Vagina (tissue), 2 donors: Measurements from ENCODE around the gene CNTROB. TPM values are rescaled to one million over a fixed set of nuclear protein-coding genes. Genes with fewer than 3 reads are reported as not detected.
A peak's percentile ranks its signal among the peaks of the same experiment; 100 is the strongest.

ENCODE experiments used
- DNase-seq, 2 donors: peaks; one replicate each; pipeline ENCODE4 v3.0.0-alpha.2; 2017; ENCODE audit errors: extremely low spot score in 2 of 2
- H3K27ac ChIP-seq: fragments of 200-600 bp; sonication (generic); one replicate; pipeline ENCODE4 v1.5.1; 2019
- H3K27me3 ChIP-seq: fragments of 200-600 bp; sonication (generic); one replicate; pipeline ENCODE4 v1.5.1; 2019
- H3K36me3 ChIP-seq, 2 donors: fragments of 200-600 bp; sonication (generic); one replicate each; pipeline ENCODE4 v1.5.1; 2017 to 2019
- H3K4me1 ChIP-seq: fragments of 200-600 bp; sonication (generic); one replicate; pipeline ENCODE4 v1.5.1; 2019
- H3K4me3 ChIP-seq, 2 donors: fragments of 200-600 bp; sonication (generic); 1 replicate in 1 of 2; 2 replicates in 1 of 2; pipeline ENCODE4 v1.5.1; 2016 to 2019
- H3K9me3 ChIP-seq: fragments of 200-600 bp; sonication (generic); one replicate; pipeline ENCODE4 v1.5.1; 2019
- POLR2A ChIP-seq, 2 donors: fragments of 450-650 bp; IDR thresholded peaks; one replicate each; pipeline ENCODE4 v1.6.1; 2017; ENCODE audit warnings: antibody characterized with exemption in 2 of 2, mild to moderate bottlenecking in 2 of 2, moderate library complexity in 2 of 2
- POLR2AphosphoS5 ChIP-seq, 2 donors: sonication (generic); formaldehyde crosslinking; IDR thresholded peaks; one replicate each; pipeline ENCODE4 v1.9.0; 2017; ENCODE audit warnings: antibody characterized with exemption in 2 of 2, mild to moderate bottlenecking in 2 of 2, low read depth in 1 of 2; ENCODE audit not compliant: insufficient read depth in 1 of 2
- intact Hi-C: fragments of 100-400 bp; cut with DNase I; formaldehyde crosslinking; loops from one replicate; pipeline ENCODE4 v1.15.1; 2023
- total RNA-seq: library from RNA; depleted of rRNA; stranded (reverse); fragments of >200 nt; gene quantifications from one replicate; pipeline ENCODE4 v1.2.3, GENCODE V29; 2016
- TF ChIP-seq, protein P1 (sequence below), 3 experiments: fragments of 450-650 bp in 2 of 3; fragments of 200-600 bp in 1 of 3; sonication (generic) in 1 of 3; IDR thresholded peaks; one replicate each; pipeline ENCODE4 v1.5.1; 2017 to 2019; ENCODE audit warnings: antibody characterized with exemption in 3 of 3, mild to moderate bottlenecking in 2 of 3, moderate library complexity in 2 of 3

CNTROB gene
- total RNA-seq, 1 donor from 2014 or later, result 20.9 TPM

DNA sequence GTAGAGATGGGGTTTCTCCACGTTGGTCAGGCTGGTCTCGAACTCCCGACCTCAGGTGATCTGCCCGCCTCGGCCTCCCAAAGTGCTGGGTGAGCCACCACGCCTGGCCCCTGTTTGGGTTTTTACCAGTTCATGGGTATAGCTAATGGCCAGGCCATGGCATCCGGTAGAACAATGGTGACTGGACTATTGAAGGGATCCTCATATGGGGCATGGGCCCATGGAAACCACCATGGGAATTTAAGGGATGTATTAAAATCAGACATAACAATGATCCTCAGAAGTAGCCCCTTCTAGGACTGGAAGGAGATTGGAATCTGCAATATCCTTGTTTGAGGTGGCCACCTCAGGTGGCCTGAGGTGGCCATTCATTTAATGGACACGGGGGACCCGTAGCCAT is 52.9 kb downstream of the CNTROB start:
- intact Hi-C loops, result loop anchor here (5.0 kb wide), 2 partner anchors 123 to 163 kb away; no protein-coding TSS in a partner anchor
- peaks cover 5% of the 10 kb centered on the region for H3K4me1 ChIP-seq
- TF ChIP-seq POLR2AphosphoS5 (IDR thresholded peaks at IDR 0.05; ENCODE audit: insufficient read depth in 1 of 2, low read depth in 1 of 2) (no peak), POLR2A (IDR thresholded peaks at IDR 0.05) (no peak)
- TF ChIP-seq, protein P1, sequence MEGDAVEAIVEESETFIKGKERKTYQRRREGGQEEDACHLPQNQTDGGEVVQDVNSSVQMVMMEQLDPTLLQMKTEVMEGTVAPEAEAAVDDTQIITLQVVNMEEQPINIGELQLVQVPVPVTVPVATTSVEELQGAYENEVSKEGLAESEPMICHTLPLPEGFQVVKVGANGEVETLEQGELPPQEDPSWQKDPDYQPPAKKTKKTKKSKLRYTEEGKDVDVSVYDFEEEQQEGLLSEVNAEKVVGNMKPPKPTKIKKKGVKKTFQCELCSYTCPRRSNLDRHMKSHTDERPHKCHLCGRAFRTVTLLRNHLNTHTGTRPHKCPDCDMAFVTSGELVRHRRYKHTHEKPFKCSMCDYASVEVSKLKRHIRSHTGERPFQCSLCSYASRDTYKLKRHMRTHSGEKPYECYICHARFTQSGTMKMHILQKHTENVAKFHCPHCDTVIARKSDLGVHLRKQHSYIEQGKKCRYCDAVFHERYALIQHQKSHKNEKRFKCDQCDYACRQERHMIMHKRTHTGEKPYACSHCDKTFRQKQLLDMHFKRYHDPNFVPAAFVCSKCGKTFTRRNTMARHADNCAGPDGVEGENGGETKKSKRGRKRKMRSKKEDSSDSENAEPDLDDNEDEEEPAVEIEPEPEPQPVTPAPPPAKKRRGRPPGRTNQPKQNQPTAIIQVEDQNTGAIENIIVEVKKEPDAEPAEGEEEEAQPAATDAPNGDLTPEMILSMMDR (IDR thresholded peaks at IDR 0.05), result no peak
- H3K27ac ChIP-seq, result no peak overlapping the region
- no peak for DNase-seq
- no peak overlapping the region for H3K4me3 ChIP-seq
- H3K9me3 ChIP-seq, result no peaks in the 10 kb centered on the region
- H3K27me3 ChIP-seq, result no peaks in the 10 kb centered on the region
- H3K36me3 ChIP-seq, result no peaks in the 10 kb centered on the region

DNA sequence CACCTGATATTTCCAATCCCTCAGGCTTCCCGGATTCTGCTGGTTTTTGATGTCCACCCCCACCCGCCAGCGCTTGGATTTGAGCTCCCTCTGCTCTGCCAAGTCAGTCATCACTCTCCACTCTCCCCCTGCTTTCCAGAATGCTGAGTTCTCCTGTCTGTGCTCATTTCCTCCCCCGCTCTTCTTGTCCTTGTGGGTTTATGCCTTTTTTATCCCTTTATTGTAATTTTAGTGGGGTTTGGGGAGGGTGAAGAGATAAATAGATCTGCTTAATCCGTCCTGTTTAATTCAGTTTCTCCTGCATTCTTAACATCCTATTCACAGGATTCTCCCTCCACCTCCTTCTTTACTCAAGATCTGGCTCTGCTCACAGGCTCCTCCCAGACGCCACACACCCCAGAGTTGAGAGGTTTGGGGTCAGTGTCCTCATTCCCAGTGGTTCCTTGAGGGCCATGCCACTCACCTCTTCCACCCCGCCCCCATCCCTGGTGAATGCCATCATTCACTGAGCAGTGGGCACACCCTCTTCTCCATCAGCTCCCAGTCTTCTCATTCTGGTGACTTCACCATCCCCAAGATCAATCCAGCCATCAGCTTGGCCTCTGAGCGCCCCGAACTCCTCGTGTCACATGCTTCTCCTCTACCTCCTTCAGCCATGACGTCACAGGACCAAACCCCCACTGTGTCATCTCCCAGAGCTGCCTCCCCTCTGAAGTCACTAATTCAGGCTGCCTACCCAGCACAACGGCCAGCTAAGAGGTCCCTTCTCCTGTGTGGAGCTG is 55.3 kb downstream of the CNTROB start:
- Histone ChIP-seq H3K4me3 (no peak overlapping the region), H3K36me3 (no peaks in the 10 kb centered on the region), H3K4me1 (peaks cover 10% of the 10 kb centered on the region), H3K27ac (no peak overlapping the region), H3K27me3 (no peaks in the 10 kb centered on the region), H3K9me3 (no peaks in the 10 kb centered on the region)
- no peak for DNase-seq
- TF ChIP-seq, protein P1 (IDR thresholded peaks at IDR 0.05), result no peak
- TF ChIP-seq POLR2A (IDR thresholded peaks at IDR 0.05) (no peak), POLR2AphosphoS5 (IDR thresholded peaks at IDR 0.05; ENCODE audit: insufficient read depth in 1 of 2, low read depth in 1 of 2) (no peak)
- intact Hi-C loops, result loop anchor here (5.0 kb wide), 2 partner anchors 125 to 165 kb away; no protein-coding TSS in a partner anchor

DNA sequence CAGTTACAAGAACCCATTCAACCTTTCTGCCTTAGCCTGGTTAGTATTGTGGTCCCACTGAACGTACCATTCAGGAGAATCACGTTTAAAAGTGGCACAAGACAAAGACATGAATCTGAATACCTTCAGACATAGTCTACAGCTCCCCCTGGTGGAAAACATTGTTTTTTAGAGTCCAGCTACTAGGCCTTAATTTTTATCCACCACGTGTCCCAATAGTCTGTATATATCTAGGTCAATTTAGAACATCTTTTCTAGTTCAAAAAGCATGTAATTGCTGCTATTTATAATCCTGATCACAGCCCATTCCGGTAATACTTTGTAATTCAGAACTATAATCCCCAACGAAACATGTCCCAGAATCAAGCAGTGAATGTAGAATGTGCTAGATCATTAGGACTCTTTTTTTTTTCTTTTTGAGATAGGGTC is 56.8 kb downstream of the CNTROB start:
- Histone ChIP-seq H3K9me3 (no peaks in the 10 kb centered on the region), H3K4me3 (no peak overlapping the region), H3K36me3 (no peaks in the 10 kb centered on the region), H3K4me1 (peaks cover 10% of the 10 kb centered on the region), H3K27me3 (no peaks in the 10 kb centered on the region), H3K27ac (no peak overlapping the region)
- no peak for DNase-seq
- intact Hi-C loops, result loop anchor here (5.0 kb wide), 2 partner anchors 126 to 166 kb away; no protein-coding TSS in a partner anchor
- TF ChIP-seq POLR2A (IDR thresholded peaks at IDR 0.05) (no peak), POLR2AphosphoS5 (IDR thresholded peaks at IDR 0.05; ENCODE audit: insufficient read depth in 1 of 2, low read depth in 1 of 2) (peak in 1 of 2 donors; percentile 67)
- TF ChIP-seq, protein P1 (IDR thresholded peaks at IDR 0.05), result peak; percentile 62 to 89 (median 75)

DNA sequence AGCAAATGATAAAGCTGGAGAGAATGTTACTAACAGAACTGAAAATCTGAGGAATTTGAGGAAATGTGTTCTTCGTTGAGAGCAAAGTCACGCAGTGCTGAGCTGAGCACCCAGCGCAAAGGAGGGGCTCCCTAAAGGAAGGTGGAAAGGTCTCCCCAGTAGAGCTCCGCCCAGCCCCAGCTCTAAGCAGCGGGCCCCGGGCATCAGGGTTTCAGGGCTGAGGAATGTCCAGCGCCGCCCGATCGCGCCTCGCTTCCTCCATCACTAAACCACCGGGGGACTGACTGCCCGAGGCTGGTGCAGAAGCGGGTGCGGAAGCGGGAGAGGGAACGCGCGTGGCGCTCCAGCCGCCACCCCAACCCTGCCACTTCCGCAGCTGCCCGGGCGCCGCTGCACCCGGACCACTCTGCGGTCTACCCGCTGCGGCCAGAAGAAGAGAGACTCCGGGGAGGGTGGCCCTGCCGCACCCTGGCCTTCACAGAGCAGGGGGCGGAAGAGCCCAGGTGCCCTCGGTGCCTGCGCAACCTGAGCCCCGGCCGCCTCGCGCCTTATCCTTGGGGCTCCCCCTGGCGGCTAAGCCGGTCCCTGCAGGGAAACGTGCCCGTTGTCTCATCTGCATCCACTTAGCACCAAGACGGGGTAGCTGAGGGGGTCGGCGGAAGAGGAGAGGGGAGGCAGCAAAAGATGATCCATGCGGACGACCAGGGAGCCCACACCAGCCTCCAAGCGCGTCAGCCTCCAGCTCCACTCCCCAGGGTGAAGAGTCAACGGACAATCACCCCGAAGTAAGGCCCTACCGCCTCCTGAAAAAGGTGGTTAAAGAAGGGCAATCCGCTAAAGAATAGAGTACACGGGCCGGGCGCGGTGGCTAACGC is 58.0 kb downstream of the CNTROB start:
- TF ChIP-seq POLR2A (IDR thresholded peaks at IDR 0.05) (no peak), POLR2AphosphoS5 (IDR thresholded peaks at IDR 0.05; ENCODE audit: insufficient read depth in 1 of 2, low read depth in 1 of 2) (peak in 1 of 2 donors; percentile 62)
- TF ChIP-seq, protein P1 (IDR thresholded peaks at IDR 0.05), result peak; percentile 90 to 98 (median 93)
- H3K27ac ChIP-seq, result peak overlapping the region; percentile 60
- no peaks in the 10 kb centered on the region for H3K9me3 ChIP-seq
- no peak for DNase-seq
- peaks cover 10% of the 10 kb centered on the region for H3K4me1 ChIP-seq
- no peaks in the 10 kb centered on the region for H3K27me3 ChIP-seq
- H3K4me3 ChIP-seq, result peak overlapping the region; percentile 54 to 56
- no peaks in the 10 kb centered on the region for H3K36me3 ChIP-seq
- intact Hi-C loops, result loop anchor here (5.0 kb wide), 2 partner anchors 128 to 168 kb away; no protein-coding TSS in a partner anchor
